ENCODE measurements around the gene P3R3URF. TPM values are rescaled to one million over a fixed set of nuclear protein-coding genes. Genes with fewer than 3 reads are reported as not detected.
"Not testable (repeated sequence)": the region's sequence is repeated elsewhere in the genome, so short reads cannot be mapped to it uniquely, and the experiment has no call there.

Gene P3R3URF
- not detected for total RNA-seq
- long read RNA-seq, result 0 reads

GRCh38 chr1:46176211-46176865, at the start of gene P3R3URF:
TSS of gene P3R3URF (minus strand) at chr1:46176488. CDS start at chr1:46176471, 17 bp downstream.
- intact Hi-C loops (cut with DNase I), result no loop called here
- no peak for DNase-seq (ENCODE audit: low spot score)

- no peak for DNase-seq (ENCODE audit: low spot score)
- intact Hi-C loops (cut with DNase I), result loop anchor here (5.0 kb wide), 1 partner anchor 43 kb away; no protein-coding TSS in a partner anchor
Observed at GRCh38 chr1:46224966-46225365, 48.7 kb upstream of the P3R3URF start.

- intact Hi-C loops (cut with DNase I), result loop anchor here (2.0 to 5.0 kb wide), 2 partner anchors 41 to 187 kb away; no protein-coding TSS in a partner anchor
- DNase-seq (ENCODE audit: low spot score), result no peak
Observed at GRCh38 chr1:46223472-46223943, 47.2 kb upstream of the P3R3URF start.

GRCh38 chr1:46223055-46223454, 46.8 kb upstream of the P3R3URF start:
- not testable (repeated sequence) for DNase-seq (ENCODE audit: low spot score)
- intact Hi-C loops (cut with DNase I), result loop anchor here (2.0 to 5.0 kb wide), 2 partner anchors 41 to 186 kb away; no protein-coding TSS in a partner anchor

GRCh38 chr1:46221749-46222148, 45.5 kb upstream of the P3R3URF start:
- no peak for DNase-seq (ENCODE audit: low spot score)
- intact Hi-C loops (cut with DNase I), result loop anchor here (2.0 to 5.0 kb wide), 2 partner anchors 39 to 185 kb away; no protein-coding TSS in a partner anchor

- intact Hi-C loops (cut with DNase I), result loop anchor here (5.0 kb wide), 1 partner anchor 39 kb away; no protein-coding TSS in a partner anchor
- no peak for DNase-seq (ENCODE audit: low spot score)
Observed at GRCh38 chr1:46220808-46221207, 44.5 kb upstream of the P3R3URF start.

- intact Hi-C loops (cut with DNase I), result loop anchor here (5.0 kb wide), 1 partner anchor 38 kb away; no protein-coding TSS in a partner anchor
- DNase-seq (ENCODE audit: low spot score), result no peak
Observed at GRCh38 chr1:46219551-46220520, 43.5 kb upstream of the P3R3URF start.

- intact Hi-C loops (cut with DNase I), result no loop called here
Observed at GRCh38 chr1:46218443-46218842, 42.2 kb upstream of the P3R3URF start.

GRCh38 chr1:46215504-46215903, 39.2 kb upstream of the P3R3URF start:
- no peak for DNase-seq (ENCODE audit: low spot score)
- intact Hi-C loops (cut with DNase I), result no loop called here

More at GRCh38 chr1:46218443-46218842, 42.2 kb upstream of the P3R3URF start:
- no peak for DNase-seq (ENCODE audit: low spot score)

- no peak for DNase-seq (ENCODE audit: low spot score)
- intact Hi-C loops (cut with DNase I), result no loop called here
Observed at GRCh38 chr1:46211051-46211450, 34.8 kb upstream of the P3R3URF start.

GRCh38 chr1:46210561-46210960, 34.3 kb upstream of the P3R3URF start:
- DNase-seq (ENCODE audit: low spot score), result no peak
- intact Hi-C loops (cut with DNase I), result no loop called here

GRCh38 chr1:46206399-46206798, 30.1 kb upstream of the P3R3URF start:
- intact Hi-C loops (cut with DNase I), result no loop called here
- DNase-seq (ENCODE audit: low spot score), result no peak

GRCh38 chr1:46205791-46206190, 29.5 kb upstream of the P3R3URF start:
- DNase-seq (ENCODE audit: low spot score), result no peak
- intact Hi-C loops (cut with DNase I), result loop anchor here (2.0 kb wide), 1 partner anchor 41 kb away; the partner anchor contains the start of gene RAD54L

- intact Hi-C loops (cut with DNase I), result loop anchor here (2.0 kb wide), 1 partner anchor 42 kb away; the partner anchor contains the start of gene RAD54L
- DNase-seq (ENCODE audit: low spot score), result no peak
Observed at GRCh38 chr1:46205141-46205540, 28.9 kb upstream of the P3R3URF start.

- no peak for DNase-seq (ENCODE audit: low spot score)
- intact Hi-C loops (cut with DNase I), result loop anchor here (2.0 kb wide), 1 partner anchor 42 kb away; the partner anchor contains the start of gene RAD54L
Observed at GRCh38 chr1:46204406-46204742, 28.1 kb upstream of the P3R3URF start.

- DNase-seq (ENCODE audit: low spot score), result no peak
- intact Hi-C loops (cut with DNase I), result loop anchor here (2.0 kb wide), 1 partner anchor 43 kb away; the partner anchor contains the start of gene RAD54L
Observed at GRCh38 chr1:46203738-46204405, 27.6 kb upstream of the P3R3URF start.

- DNase-seq (ENCODE audit: low spot score), result no peak
- intact Hi-C loops (cut with DNase I), result no loop called here
Observed at GRCh38 chr1:46199233-46199749, 23.0 kb upstream of the P3R3URF start.

- peak; percentile 90 for DNase-seq (ENCODE audit: low spot score)
- intact Hi-C loops (cut with DNase I), result no loop called here
Observed at GRCh38 chr1:46197964-46198811, 21.9 kb upstream of the P3R3URF start, which contains the start of gene POMGNT1. TSS of gene POMGNT1 (minus strand) at chr1:46198434. CDS start at chr1:46197821, 613 bp downstream.

Measured in cardiac septum (tissue), 1 donor.